ENCODE results near the gene LDLRAD4.

- TF ChIP-seq TSHZ2 (CRISPR knock-in tag; IDR thresholded peaks at IDR 0.05) (no peak), TCF4 (CRISPR knock-in tag; IDR thresholded peaks at IDR 0.05; ENCODE audit: borderline replicate concordance) (no peak)
- TF ChIP-seq, protein P1, sequence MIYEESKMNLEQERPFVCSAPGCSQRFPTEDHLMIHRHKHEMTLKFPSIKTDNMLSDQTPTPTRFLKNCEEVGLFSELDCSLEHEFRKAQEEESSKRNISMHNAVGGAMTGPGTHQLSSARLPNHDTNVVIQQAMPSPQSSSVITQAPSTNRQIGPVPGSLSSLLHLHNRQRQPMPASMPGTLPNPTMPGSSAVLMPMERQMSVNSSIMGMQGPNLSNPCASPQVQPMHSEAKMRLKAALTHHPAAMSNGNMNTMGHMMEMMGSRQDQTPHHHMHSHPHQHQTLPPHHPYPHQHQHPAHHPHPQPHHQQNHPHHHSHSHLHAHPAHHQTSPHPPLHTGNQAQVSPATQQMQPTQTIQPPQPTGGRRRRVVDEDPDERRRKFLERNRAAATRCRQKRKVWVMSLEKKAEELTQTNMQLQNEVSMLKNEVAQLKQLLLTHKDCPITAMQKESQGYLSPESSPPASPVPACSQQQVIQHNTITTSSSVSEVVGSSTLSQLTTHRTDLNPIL (CRISPR knock-in tag; IDR thresholded peaks at IDR 0.05; ENCODE audit: low read depth) = no peak
Observed at GRCh38 chr18:13370995-13371625, 152.6 kb downstream of the LDLRAD4 start.

Data from SK-N-SH treated with all-trans-retinoic acid at 6 μM for 48 hours (cell line).